Activated CD8-positive, alpha-beta memory T cell treated with anti-CD3 and anti-CD28 coated beads, Interleukin-2, amount 50 U/mL, for 24 hours (primary cell): Measurements from ENCODE around the gene PDE1C.

ENCODE experiments used
- DNase-seq: peaks from one replicate; pipeline ENCODE4 v3.0.0-alpha.2; 2020; ENCODE audit errors: extremely low read depth

PDE1C gene

GRCh38 chr7:32074787-32075585 lies 4.8 kb upstream of the PDE1C start:
- no peak for DNase-seq

GRCh38 chr7:32073533-32073932 lies 3.3 kb upstream of the PDE1C start:
- DNase-seq: no peak

DNA sequence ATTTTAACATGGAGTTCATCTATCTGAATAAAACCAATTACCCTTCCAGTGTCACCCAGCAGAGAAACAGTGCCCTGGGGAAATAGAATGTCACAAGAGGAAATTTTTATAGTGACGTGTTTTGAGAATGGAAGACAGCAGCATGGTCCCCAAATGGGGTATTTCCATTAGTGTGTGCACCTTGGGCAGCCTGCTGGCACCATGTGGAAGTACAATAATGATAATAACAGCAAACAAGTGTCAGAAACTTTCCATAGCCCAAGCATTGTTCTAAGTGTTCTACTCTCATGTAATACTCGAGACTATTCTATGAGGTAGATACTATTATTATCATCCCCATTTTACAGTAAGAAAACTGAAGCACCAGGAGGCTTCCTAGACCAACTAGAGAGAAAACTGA lies 2.2 kb upstream of the PDE1C start:
- DNase-seq: no peak

DNA sequence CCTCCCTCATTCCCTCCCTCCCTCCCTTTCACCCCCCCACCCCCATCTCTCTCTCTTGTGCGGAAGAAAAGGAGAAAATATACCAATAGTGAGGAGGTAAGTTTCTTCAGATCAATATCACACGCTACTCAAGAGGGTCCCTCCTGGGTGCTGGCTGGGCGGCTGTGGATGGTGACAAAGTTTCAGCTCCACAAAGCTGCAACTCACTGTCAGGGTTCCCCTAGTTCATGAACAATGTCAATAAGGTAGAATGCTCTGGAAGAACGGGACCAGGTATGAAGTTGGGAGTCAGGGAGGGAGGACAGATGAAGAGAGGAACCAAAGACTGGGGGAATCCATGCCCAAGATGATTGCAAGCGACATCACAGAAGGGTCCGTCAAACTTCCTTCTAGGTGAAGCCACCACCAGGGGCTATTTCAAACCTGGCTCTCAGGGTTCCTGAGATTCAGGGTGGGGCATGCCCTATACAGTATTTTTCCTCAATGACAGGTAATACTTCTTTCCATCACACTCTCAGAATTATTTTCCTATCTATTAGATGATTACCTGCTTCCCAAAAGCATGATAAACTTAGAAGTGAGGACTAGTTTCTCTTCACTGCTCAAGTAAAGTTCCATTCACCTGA lies 1.4 kb upstream of the PDE1C start:
- DNase-seq: no peak

GRCh38 chr7:32070051-32070405 lies 179 bp downstream of the PDE1C start:
- DNase-seq: no peak

- DNase-seq: no peak
Observed at GRCh38 chr7:32069116-32069650, 1.0 kb downstream of the PDE1C start.

DNA sequence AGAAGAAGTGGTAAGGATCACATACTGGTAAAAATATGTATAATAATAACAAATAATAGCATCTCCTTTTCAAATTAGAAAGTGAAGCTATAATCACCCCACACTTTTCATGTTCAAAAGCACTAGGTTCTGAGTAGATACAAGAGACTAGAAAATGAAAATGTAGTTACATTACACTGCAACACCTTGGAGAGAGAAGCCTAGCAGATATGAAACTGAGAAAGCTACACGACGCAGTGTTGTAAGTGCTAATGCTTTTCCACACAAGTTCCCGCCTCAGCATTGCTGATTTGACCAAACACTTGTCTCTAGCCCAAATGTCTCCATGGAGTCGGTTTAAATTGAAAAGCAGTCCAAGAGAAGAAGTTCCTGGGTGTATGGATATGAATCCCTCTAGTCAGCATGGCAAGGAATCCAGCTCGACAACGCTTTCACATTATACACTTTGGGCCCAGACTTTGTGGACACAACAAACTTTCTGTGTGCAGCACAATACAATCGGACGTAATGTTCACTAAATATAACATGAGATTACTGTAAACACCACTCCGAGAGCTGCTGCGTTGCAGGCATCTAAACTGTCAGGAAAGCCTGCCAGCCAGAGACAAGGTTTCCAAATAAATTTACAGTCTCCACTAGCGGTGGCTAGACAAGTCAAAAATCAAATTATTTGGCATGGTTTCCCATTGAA lies 1.7 kb downstream of the PDE1C start:
- no peak for DNase-seq

- DNase-seq: no peak
Observed at GRCh38 chr7:32066441-32066840, 3.8 kb downstream of the PDE1C start.

DNA sequence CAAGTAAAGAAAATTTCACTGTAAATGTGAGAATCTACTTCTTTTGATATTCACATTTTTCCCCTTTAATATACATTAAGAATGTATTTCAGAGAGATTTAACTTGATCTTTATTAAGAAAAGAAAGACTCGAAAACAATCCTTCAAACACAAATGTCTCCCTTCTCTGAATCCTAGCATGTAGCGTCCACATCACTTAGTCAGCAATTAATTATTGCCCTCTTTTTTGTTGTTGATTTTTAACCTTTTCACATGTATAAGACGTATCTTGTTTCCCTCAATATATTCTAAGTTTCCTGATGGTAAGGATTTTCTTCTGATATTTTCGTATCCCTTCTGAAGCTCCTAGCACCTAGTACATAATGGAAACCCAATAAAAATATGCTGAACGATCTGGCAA lies 6.6 kb downstream of the PDE1C start:
- DNase-seq: no peak

DNA sequence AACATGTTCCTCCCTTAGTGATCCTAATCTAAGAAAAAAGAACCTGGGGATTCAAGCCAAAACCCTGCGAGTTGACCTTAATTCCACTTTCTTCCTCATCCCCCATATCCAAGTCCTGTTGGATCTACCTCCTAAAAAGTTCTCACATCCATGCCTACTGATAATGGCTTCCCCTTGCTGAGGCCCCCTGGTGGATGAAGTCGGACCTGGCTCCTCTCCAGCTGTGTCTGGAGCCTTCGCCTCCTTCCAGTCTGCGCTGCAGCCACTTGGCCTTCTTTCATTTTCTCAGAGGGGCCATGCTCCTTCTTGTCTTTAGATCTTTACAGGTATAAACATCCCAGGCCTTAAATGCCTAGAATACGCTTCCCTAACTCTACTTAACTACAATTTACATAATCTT lies 8.1 kb downstream of the PDE1C start:
- DNase-seq: no peak

DNA sequence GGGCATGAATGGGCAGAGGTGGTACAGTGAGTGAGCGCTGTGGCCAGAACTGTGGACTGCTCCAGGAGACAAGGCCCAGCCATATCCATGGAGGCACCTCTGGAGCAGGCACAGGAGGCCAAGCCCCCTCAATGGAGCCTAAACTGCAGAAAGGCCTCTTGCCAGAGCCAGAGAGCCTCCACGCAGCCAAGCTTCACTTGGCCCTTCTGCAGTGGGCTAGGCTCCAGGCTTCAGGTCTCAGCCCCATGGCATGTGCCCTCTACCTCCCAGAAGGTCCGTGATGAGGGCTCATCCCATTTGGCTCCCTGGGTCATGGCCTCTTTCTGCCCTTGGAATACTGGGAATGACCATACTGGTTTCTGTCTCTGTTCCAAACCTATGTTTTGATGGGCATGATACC lies 8.9 kb downstream of the PDE1C start:
- no peak for DNase-seq

GRCh38 chr7:32059289-32060011 lies 10.8 kb downstream of the PDE1C start:
- DNase-seq: no peak

- DNase-seq: no peak
Observed at GRCh38 chr7:32058002-32058401, 12.2 kb downstream of the PDE1C start.

DNA sequence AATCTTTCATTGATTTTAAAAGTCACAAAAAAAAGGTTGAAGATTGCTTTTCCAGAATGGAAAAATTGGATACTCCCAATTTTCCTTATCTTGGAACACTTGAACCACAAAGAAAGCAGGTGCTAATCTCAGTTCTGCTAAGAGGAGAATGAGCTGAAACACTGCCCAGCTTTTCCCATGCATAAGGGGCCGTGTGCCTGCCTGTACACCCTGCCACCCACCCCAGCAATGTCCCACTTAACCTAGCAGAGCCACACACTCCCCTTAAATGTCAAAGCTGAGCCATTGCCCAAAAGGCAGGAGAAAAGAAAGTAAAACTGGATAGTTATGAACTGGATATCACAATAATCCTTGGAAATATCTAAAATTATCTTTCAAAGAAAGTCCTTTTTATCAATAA lies 13.4 kb downstream of the PDE1C start:
- no peak for DNase-seq

DNA sequence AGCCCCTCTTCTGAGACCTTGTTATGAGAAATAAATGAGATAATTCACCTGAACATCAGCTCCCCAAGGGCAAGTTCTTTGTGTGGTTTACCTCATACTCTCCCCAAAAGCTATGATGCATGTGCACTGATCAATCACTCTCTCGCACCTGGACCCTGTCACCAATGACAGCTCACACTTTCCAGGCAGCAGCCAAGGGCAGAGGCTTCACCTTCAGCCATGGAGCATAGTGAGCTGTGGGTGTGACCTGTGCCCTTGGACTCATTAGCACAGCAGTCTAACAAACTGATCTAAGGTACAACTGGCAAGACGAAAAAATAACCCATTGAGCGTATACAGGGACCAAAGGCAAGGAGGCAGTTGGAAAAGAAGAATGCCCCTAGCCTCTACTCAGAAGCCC lies 17.0 kb downstream of the PDE1C start:
- DNase-seq: no peak

GRCh38 chr7:32051128-32051527 lies 19.1 kb downstream of the PDE1C start:
- DNase-seq: no peak

DNA sequence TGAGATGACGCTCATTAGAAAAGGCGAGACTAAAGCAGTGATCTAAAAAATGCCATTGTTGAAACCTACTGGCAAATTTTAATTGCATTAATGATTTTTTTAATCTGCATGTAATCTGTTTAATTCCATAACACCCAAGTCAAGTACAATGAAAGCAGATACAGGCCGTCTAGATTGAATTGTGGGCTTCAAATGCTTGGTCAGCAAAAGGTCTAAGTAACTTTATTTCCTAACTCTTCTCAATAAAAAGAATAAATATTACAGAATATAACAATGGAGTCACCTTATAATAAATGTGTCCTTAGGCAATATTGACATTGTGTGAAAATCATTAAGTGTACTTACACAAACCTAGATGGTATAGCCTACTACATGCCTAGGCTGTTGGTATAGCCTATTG lies 20.6 kb downstream of the PDE1C start:
- DNase-seq: no peak

GRCh38 chr7:32048970-32049491 lies 21.2 kb downstream of the PDE1C start:
- no peak for DNase-seq

DNA sequence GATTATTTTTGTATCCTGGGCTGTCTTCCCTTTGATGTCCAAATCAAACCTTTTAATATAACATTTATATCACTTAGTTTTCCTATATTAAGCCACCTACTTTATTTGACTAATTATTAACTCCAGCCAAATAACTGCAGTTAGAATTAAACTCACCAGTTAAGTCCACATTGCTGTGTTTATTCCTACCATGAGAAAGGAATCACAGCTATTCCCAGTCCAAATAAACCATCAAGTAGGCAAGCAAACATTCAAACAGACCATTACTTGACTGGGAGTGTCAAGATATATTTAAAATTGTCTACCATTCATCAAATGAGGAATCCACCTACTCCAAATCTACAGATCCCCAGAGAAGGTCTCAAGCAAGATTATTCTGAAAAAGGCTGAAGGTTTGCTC lies 22.4 kb downstream of the PDE1C start:
- no peak for DNase-seq

DNA sequence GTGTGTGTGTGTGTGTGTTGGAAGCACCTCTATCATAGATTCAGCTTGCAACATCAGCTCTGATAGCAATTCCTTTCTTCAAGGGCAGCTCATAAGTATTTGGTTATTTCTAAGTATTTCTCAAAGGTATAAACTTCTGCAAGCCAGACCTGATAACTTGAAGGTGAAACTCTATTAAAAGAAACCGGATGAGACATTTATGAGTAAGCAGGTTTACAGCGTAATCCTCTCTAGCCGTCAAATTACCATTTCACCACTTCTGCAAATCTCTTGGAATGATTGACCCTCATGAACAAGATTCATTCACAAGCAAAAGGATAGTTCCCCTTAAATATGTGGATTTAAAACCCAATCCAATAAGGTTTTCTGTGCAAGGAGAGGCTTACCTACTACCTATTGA lies 23.1 kb downstream of the PDE1C start:
- no peak for DNase-seq

GRCh38 chr7:32045228-32045627 lies 25.0 kb downstream of the PDE1C start:
- no peak for DNase-seq

DNA sequence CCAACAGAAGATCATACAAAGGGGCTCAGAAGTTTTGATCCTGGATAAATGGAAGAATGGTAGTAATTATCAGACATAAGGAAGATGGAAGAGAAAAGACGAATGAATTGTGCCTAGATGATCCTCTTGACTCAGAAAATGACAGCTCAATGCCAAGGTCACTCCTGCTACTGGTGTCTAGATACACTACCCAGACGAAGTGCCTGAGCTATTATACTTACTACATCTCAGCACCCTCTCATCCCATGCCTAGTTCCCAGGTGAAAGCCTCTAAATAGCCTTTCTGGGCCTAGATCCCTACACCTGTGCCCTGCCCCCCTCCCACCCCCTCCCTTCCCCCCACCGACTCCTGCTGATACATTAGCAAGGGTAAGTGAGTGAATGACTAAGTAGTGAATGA lies 25.5 kb downstream of the PDE1C start:
- no peak for DNase-seq
